GM12864 (cell line): ENCODE results near the gene TNNI2.
A peak's percentile ranks its signal among the peaks of the same experiment; 100 is the strongest.

Source experiments
- DNase-seq: peaks from one replicate; pipeline ENCODE4 v3.0.0-alpha.2; 2011; ENCODE audit warnings: low read depth
- H3K4me3 ChIP-seq: 2 replicates; pipeline ENCODE4 v1.5.1; 2011; ENCODE audit warnings: mild to moderate bottlenecking, low read depth, low read length, control low read depth
- CTCF ChIP-seq: IDR thresholded peaks from 2 replicates; pipeline ENCODE4 v1.5.1; 2011; ENCODE audit warnings: low read depth, mild to moderate bottlenecking, moderate library complexity, low read length, control low read depth, inconsistent platforms; ENCODE audit errors: missing control alignments

TNNI2 gene

GRCh38 chr11:1834779-1835670 lies 3.8 kb upstream of the TNNI2 start, which contains the start of gene SYT8:
TSS of gene SYT8 (plus strand) at chr11:1834990. CDS start at chr11:1835106, 116 bp downstream.
- no peak for TF ChIP-seq CTCF
- H3K4me3 ChIP-seq = no peak within 1 kb of the TSS
- DNase-seq = no peak

GRCh38 chr11:1835671-1836010 lies 3.1 kb upstream of the TNNI2 start:
- DNase-seq = no peak
- TF ChIP-seq CTCF = no peak
- H3K4me3 ChIP-seq = no peak overlapping the region

- no peak overlapping the region for H3K4me3 ChIP-seq
- DNase-seq = no peak
- TF ChIP-seq CTCF = no peak
These were observed 2.5 kb upstream of the TNNI2 start for GRCh38 chr11:1836011-1836945.

- peak; percentile 39 for DNase-seq
- no peak overlapping the region for H3K4me3 ChIP-seq
- peak; percentile 97 for TF ChIP-seq CTCF
These were observed 1.4 kb upstream of the TNNI2 start for GRCh38 chr11:1837171-1838076.

- DNase-seq = no peak
- TF ChIP-seq CTCF = no peak
- H3K4me3 ChIP-seq = no peak overlapping the region
These were observed 730 bp upstream of the TNNI2 start for GRCh38 chr11:1838077-1838425.

- no peak for TF ChIP-seq CTCF
- no peak for DNase-seq
- no peak overlapping the region for H3K4me3 ChIP-seq
These were observed 583 bp downstream of the TNNI2 start for GRCh38 chr11:1839204-1839923.
